GM23338 (cell line): ENCODE data around the gene FN3K.

ENCODE experiments used
- CREB1 ChIP-seq: fragments of 250-450 bp; sonication (Bioruptor Pico); IDR thresholded peaks from 2 replicates; pipeline ENCODE4 v1.5.0; 2020; ENCODE audit warnings: low read depth, mild to moderate bottlenecking, moderate library complexity
- CTCF ChIP-seq, 2 experiments: fragments of 200-600 bp in 1 of 2; sonication (generic) in 1 of 2; conservative IDR thresholded peaks; 2 replicates each; pipeline versions ENCODE4 v1.5.1 to v1.6.1; 2016 to 2017; ENCODE audit warnings: antibody characterized with exemption in 2 of 2, low read depth in 2 of 2, mild to moderate bottlenecking in 2 of 2, moderate library complexity in 1 of 2
- ETS1 ChIP-seq: IDR thresholded peaks from 2 replicates; pipeline ENCODE4 v1.6.1; 2016; ENCODE audit warnings: antibody characterized with exemption
- EZH2 ChIP-seq: fragments of 200-600 bp; sonication (generic); IDR thresholded peaks from one replicate; pipeline ENCODE4 v1.8.0; 2017; ENCODE audit warnings: antibody characterized with exemption, mild to moderate bottlenecking, low read depth; ENCODE audit not compliant: unreplicated experiment
- EZH2phosphoT487 ChIP-seq: fragments of 200-600 bp; sonication (generic); IDR thresholded peaks from one replicate; pipeline ENCODE4 v1.8.1; 2018; ENCODE audit warnings: antibody characterized with exemption; ENCODE audit not compliant: unreplicated experiment
- JUNB ChIP-seq: IDR thresholded peaks from one replicate; pipeline ENCODE4 v1.6.1; 2016; ENCODE audit warnings: antibody characterized with exemption; ENCODE audit not compliant: unreplicated experiment
- NANOG ChIP-seq: IDR thresholded peaks from 2 replicates; pipeline ENCODE4 v1.6.1; 2016; ENCODE audit warnings: antibody characterized with exemption, borderline replicate concordance
- POLR2AphosphoS5 ChIP-seq: IDR thresholded peaks from 2 replicates; pipeline ENCODE4 v1.6.1; 2016; ENCODE audit warnings: antibody characterized with exemption, low read depth
- REST ChIP-seq: IDR thresholded peaks from one replicate; pipeline ENCODE4 v1.6.1; 2018; ENCODE audit warnings: antibody characterized with exemption; ENCODE audit not compliant: unreplicated experiment
- ZNF114 ChIP-seq: fragments of 250-450 bp; sonication (Bioruptor Pico); IDR thresholded peaks from 2 replicates; pipeline ENCODE4 v1.5.0; 2020; ENCODE audit warnings: mild to moderate bottlenecking, moderate library complexity

- no peak for TF ChIP-seq EZH2
- no peak for TF ChIP-seq REST
- no peak for TF ChIP-seq POLR2AphosphoS5
- no peak for TF ChIP-seq CTCF (conservative IDR thresholded peaks at IDR 0.05; ENCODE audit: low read depth in 2 of 2)
- no peak for TF ChIP-seq EZH2phosphoT487
- TF ChIP-seq CREB1: no peak
- TF ChIP-seq ETS1: no peak
- TF ChIP-seq NANOG: no peak
- no peak for TF ChIP-seq JUNB
- no peak for TF ChIP-seq ZNF114
Observed at GRCh38 chr17:82765371-82765770, 30.0 kb downstream of the FN3K start.
